ENCODE results near the gene NFATC1. TPM values are rescaled to one million over a fixed set of nuclear protein-coding genes. Genes with fewer than 3 reads are reported as not detected.

NFATC1 gene
- total RNA-seq, 4 donors from 2014 or later = 0.79 to 4.8 (median 2.6) TPM

GRCh38 chr18:79521416-79522205 is 125.9 kb downstream of the NFATC1 start:
- no peak for TF ChIP-seq CTCF (IDR thresholded peaks at IDR 0.05)
- no peak for TF ChIP-seq POLR2A (IDR thresholded peaks at IDR 0.05)
- H3K27ac ChIP-seq = no peak overlapping the region
- H3K9me3 ChIP-seq = no peaks in the 10 kb centered on the region
- WGBS, 2 donors = 83% methylated on average over 1 of the region's 9 CpGs; no CpG with 5 or more reads in 1 of the 2 donors
- DNase-seq = no peak
- H3K36me3 ChIP-seq = no peaks in the 10 kb centered on the region
- intact Hi-C loops (cut with DNase I) = no loop called here
- peaks cover 8 to 13% (median 9%) of the 10 kb centered on the region in 3 donors for H3K4me1 ChIP-seq
- peaks cover 0 to under 1% (median 0%) of the 10 kb centered on the region in 4 donors for H3K27me3 ChIP-seq
- H3K4me3 ChIP-seq = no peak overlapping the region

GRCh38 chr18:79522451-79523205 is 126.9 kb downstream of the NFATC1 start:
- Histone ChIP-seq H3K9me3 (no peaks in the 10 kb centered on the region), H3K27me3 (peaks cover 0 to 9% (median 0%) of the 10 kb centered on the region in 4 donors), H3K27ac (peak overlapping the region in 1 of 4 donors; percentile 50), H3K36me3 (peaks cover 0 to 2% (median 0%) of the 10 kb centered on the region in 3 donors), H3K4me3 (no peak overlapping the region), H3K4me1 (peaks cover 8 to 15% (median 9%) of the 10 kb centered on the region in 3 donors)
- no peak for TF ChIP-seq CTCF (IDR thresholded peaks at IDR 0.05)
- TF ChIP-seq POLR2A (IDR thresholded peaks at IDR 0.05) = no peak
- intact Hi-C loops (cut with DNase I) = no loop called here
- 83 to 91% methylated on average over 4 to 9 of the region's 17 CpGs for WGBS, 2 donors
- DNase-seq = no peak

GRCh38 chr18:79523206-79523735 is 127.5 kb downstream of the NFATC1 start:
- Histone ChIP-seq H3K27ac (peak overlapping the region in 1 of 4 donors; percentile 50), H3K27me3 (peaks cover 0 to 16% (median 0%) of the 10 kb centered on the region in 4 donors), H3K36me3 (peaks cover 0 to 5% (median 0%) of the 10 kb centered on the region in 3 donors), H3K4me3 (no peak overlapping the region), H3K4me1 (peaks cover 8 to 15% (median 9%) of the 10 kb centered on the region in 3 donors), H3K9me3 (no peaks in the 10 kb centered on the region)
- 69 to 74% methylated on average over 7 to 11 of the region's 11 CpGs for WGBS, 2 donors
- no peak for DNase-seq
- intact Hi-C loops (cut with DNase I) = no loop called here
- TF ChIP-seq CTCF (IDR thresholded peaks at IDR 0.05) (no peak), POLR2A (IDR thresholded peaks at IDR 0.05) (no peak)

- peak overlapping the region in 1 of 4 donors; percentile 50 for H3K27ac ChIP-seq
- WGBS, 2 donors = 60 to 67% methylated on average over 11 to 13 of the region's 13 CpGs
- H3K4me3 ChIP-seq = peak overlapping the region in 2 of 4 donors; percentile 3 to 39
- H3K4me1 ChIP-seq = peaks cover 8 to 15% (median 9%) of the 10 kb centered on the region in 3 donors
- TF ChIP-seq CTCF (IDR thresholded peaks at IDR 0.05) (no peak), POLR2A (IDR thresholded peaks at IDR 0.05) (no peak)
- no peak for DNase-seq
- no peaks in the 10 kb centered on the region for H3K9me3 ChIP-seq
- H3K27me3 ChIP-seq = peaks cover 0 to 19% (median 0%) of the 10 kb centered on the region in 4 donors
- peaks cover 0 to 6% (median 0%) of the 10 kb centered on the region in 3 donors for H3K36me3 ChIP-seq
- intact Hi-C loops (cut with DNase I) = no loop called here
Observed at GRCh38 chr18:79523736-79524180, 128.0 kb downstream of the NFATC1 start.

Measured in esophagus squamous epithelium (tissue), 5 donors.